PC-3 (cell line): ENCODE data around the gene TAF10.

Source experiments
- CTCF ChIP-seq: fragments of 300-600 bp; sonication (generic); conservative IDR thresholded peaks from 2 replicates; pipeline ENCODE4 v1.5.1; 2017; ENCODE audit warnings: antibody characterized with exemption, low read depth, mild to moderate bottlenecking, low read length
- EZH2 ChIP-seq: fragments of 300-600 bp; sonication (generic); IDR thresholded peaks from one replicate; pipeline ENCODE4 v1.6.1; 2017; ENCODE audit warnings: antibody characterized with exemption, mild to moderate bottlenecking, low read length; ENCODE audit not compliant: unreplicated experiment

GRCh38 chr11:6633422-6634408 is 21.7 kb upstream of the TAF10 start:
- TF ChIP-seq CTCF: no peak
- no peak for TF ChIP-seq EZH2
